Measurements from ENCODE around the gene EHD1. TPM values are rescaled to one million over a fixed set of nuclear protein-coding genes. Genes with fewer than 3 reads are reported as not detected.

The EHD1 gene
- total and polyA plus RNA-seq, 4 donors = 14.4 to 122 (median 45.3) TPM

Small RNA genes lying within 50 kb of the gene (microRNA-seq; reads per million reads assigned to microRNA genes)
- gene MIR6749 (0 to 0.60 reads per million in 2 donors), gene MIR6750 (0 to 1.2 reads per million in 2 donors)

Other genes with a start within 250 kb of the EHD1 start
- gene NRXN2, start 155.4 kb downstream of the EHD1 start, total RNA-seq = 10 to 100 TPM; 21.6 to 35.9 TPM
- 1 to 10 TPM; 2.6 to 9.6 TPM for gene NRXN2, start 155.4 kb downstream of the EHD1 start, polyA plus RNA-seq
- 10 to 100 TPM; 44.7 to 52.6 TPM for gene RASGRP2, start 134.5 kb downstream of the EHD1 start, total RNA-seq
- 100 to 1,000 TPM in 1 of 2 donors, 10 to 100 TPM in 1; 20.8 to 152 TPM for gene RASGRP2, start 134.5 kb downstream of the EHD1 start, polyA plus RNA-seq
- 10 to 100 TPM; 11.5 to 12.9 TPM for gene PYGM, start 118.6 kb downstream of the EHD1 start, total RNA-seq
- 10 to 100 TPM in 1 of 2 donors, 1 to 10 TPM in 1; 1.9 to 12.5 TPM for gene PYGM, start 118.6 kb downstream of the EHD1 start, polyA plus RNA-seq
- gene SF1, start 100.1 kb downstream of the EHD1 start, total RNA-seq = 100 to 1,000 TPM; 267 to 322 TPM
- gene SF1, start 100.1 kb downstream of the EHD1 start, polyA plus RNA-seq = 100 to 1,000 TPM in 1 of 2 donors, 10 to 100 TPM in 1; 46.6 to 136 TPM
- gene MAP4K2, start 75.4 kb downstream of the EHD1 start, total RNA-seq = 10 to 100 TPM; 10.7 to 11.5 TPM
- 10 to 100 TPM in 1 of 2 donors, 1 to 10 TPM in 1; 5.4 to 29.6 TPM for gene MAP4K2, start 75.4 kb downstream of the EHD1 start, polyA plus RNA-seq
- 10 to 100 TPM; 14.5 to 18.0 TPM for gene MEN1, start 68.1 kb downstream of the EHD1 start, total RNA-seq
- 10 to 100 TPM in 1 of 2 donors, 1 to 10 TPM in 1; 9.1 to 18.8 TPM for gene MEN1, start 68.1 kb downstream of the EHD1 start, polyA plus RNA-seq
- 1 to 10 TPM in 1 of 2 donors, under 1 TPM in 1; 0.29 to 1.2 TPM for gene CDC42BPG, start 34.0 kb downstream of the EHD1 start, total RNA-seq
- 1 to 10 TPM in 1 of 2 donors, under 1 TPM in 1; 0.56 to 6.0 TPM for gene CDC42BPG, start 34.0 kb downstream of the EHD1 start, polyA plus RNA-seq
- 10 to 100 TPM; 19.6 to 20.6 TPM for gene ATG2A, start 38.6 kb upstream of the EHD1 start, total RNA-seq
- gene ATG2A, start 38.6 kb upstream of the EHD1 start, polyA plus RNA-seq = 10 to 100 TPM in 1 of 2 donors, 1 to 10 TPM in 1; 7.0 to 34.9 TPM
- 10 to 100 TPM; 32.7 to 36.8 TPM for gene PPP2R5B, start 46.1 kb upstream of the EHD1 start, total RNA-seq
- gene PPP2R5B, start 46.1 kb upstream of the EHD1 start, polyA plus RNA-seq = 10 to 100 TPM in 1 of 2 donors, 1 to 10 TPM in 1; 9.5 to 28.6 TPM
- gene GPHA2, start 57.3 kb upstream of the EHD1 start, total RNA-seq = not detected
- under 1 TPM in 1 of 2 donors, not detected in 1; 0.43 TPM for gene GPHA2, start 57.3 kb upstream of the EHD1 start, polyA plus RNA-seq
- gene MAJIN, start 93.5 kb upstream of the EHD1 start, total RNA-seq = not detected
- not detected for gene MAJIN, start 93.5 kb upstream of the EHD1 start, polyA plus RNA-seq
- gene BATF2, start 118.3 kb upstream of the EHD1 start, total RNA-seq = 1 to 10 TPM; 2.5 to 3.6 TPM
- 1 to 10 TPM; 1.4 to 1.9 TPM for gene BATF2, start 118.3 kb upstream of the EHD1 start, polyA plus RNA-seq
- 10 to 100 TPM; 96.3 to 98.5 TPM for gene ARL2, start 135.5 kb upstream of the EHD1 start, total RNA-seq
- gene ARL2, start 135.5 kb upstream of the EHD1 start, polyA plus RNA-seq = 100 to 1,000 TPM; 151 to 175 TPM
- gene SNX15, start 148.8 kb upstream of the EHD1 start, total RNA-seq = 10 to 100 TPM; 19.9 to 26.1 TPM
- 10 to 100 TPM; 21.7 to 26.2 TPM for gene SNX15, start 148.8 kb upstream of the EHD1 start, polyA plus RNA-seq
- 1 to 10 TPM; 3.6 to 4.9 TPM for gene SAC3D1, start 162.6 kb upstream of the EHD1 start, total RNA-seq
- gene SAC3D1, start 162.6 kb upstream of the EHD1 start, polyA plus RNA-seq = 1 to 10 TPM; 5.4 to 7.5 TPM
- 10 to 100 TPM; 14.1 to 29.4 TPM for gene NAALADL1, start 179.9 kb upstream of the EHD1 start, total RNA-seq
- 10 to 100 TPM; 25.8 to 45.9 TPM for gene NAALADL1, start 179.9 kb upstream of the EHD1 start, polyA plus RNA-seq
- 1 to 10 TPM in 1 of 2 donors, under 1 TPM in 1; 0.81 to 1.0 TPM for gene CDCA5, start 205.4 kb upstream of the EHD1 start, total RNA-seq
- gene CDCA5, start 205.4 kb upstream of the EHD1 start, polyA plus RNA-seq = 1 to 10 TPM in 1 of 2 donors, under 1 TPM in 1; 1.00 to 2.5 TPM
- 10 to 100 TPM; 31.5 to 35.0 TPM for gene ZFPL1, start 205.6 kb upstream of the EHD1 start, total RNA-seq
- gene ZFPL1, start 205.6 kb upstream of the EHD1 start, polyA plus RNA-seq = 10 to 100 TPM; 24.9 to 69.9 TPM
- gene VPS51, start 217.6 kb upstream of the EHD1 start, total RNA-seq = 100 to 1,000 TPM; 101 to 121 TPM
- 100 to 1,000 TPM in 1 of 2 donors, 10 to 100 TPM in 1; 73.0 to 191 TPM for gene VPS51, start 217.6 kb upstream of the EHD1 start, polyA plus RNA-seq
- gene TM7SF2, start 233.3 kb upstream of the EHD1 start, total RNA-seq = 1 to 10 TPM; 5.2 to 7.2 TPM
- 10 to 100 TPM in 1 of 2 donors, 1 to 10 TPM in 1; 4.0 to 11.8 TPM for gene TM7SF2, start 233.3 kb upstream of the EHD1 start, polyA plus RNA-seq
- 1 to 10 TPM; 4.1 to 7.5 TPM for gene ZNHIT2, start 239.1 kb upstream of the EHD1 start, total RNA-seq
- gene ZNHIT2, start 239.1 kb upstream of the EHD1 start, polyA plus RNA-seq = 10 to 100 TPM in 1 of 2 donors, 1 to 10 TPM in 1; 3.4 to 12.9 TPM
- gene FAU, start 243.5 kb upstream of the EHD1 start, total RNA-seq = 100 to 1,000 TPM; 674 to 804 TPM
- 1,000 to 10,000 TPM; 1,037 to 1,172 TPM for gene FAU, start 243.5 kb upstream of the EHD1 start, polyA plus RNA-seq
- 10 to 100 TPM; 35.0 to 37.1 TPM for gene MRPL49, start 243.7 kb upstream of the EHD1 start, total RNA-seq
- 10 to 100 TPM; 44.2 to 52.2 TPM for gene MRPL49, start 243.7 kb upstream of the EHD1 start, polyA plus RNA-seq

Data from aorta (tissue), 4 donors.